K562 (cell line): ENCODE data around the gene MAZ. TPM values are rescaled to one million over a fixed set of nuclear protein-coding genes. Genes with fewer than 3 reads are reported as not detected.

Experiments
- ATAC-seq: fragments of 200-7000 bp; cut with Tn5 transposase; 3 replicates; pipeline ENCODE4 v1.9.1; 2020; ENCODE audit warnings: moderate library complexity
- BruUV-seq: library from RNA; stranded (reverse); fragments of 400-500 nt; replicated peaks from 2 replicates; lab custom pipeline; 2021; lab: Mats Ljungman, UMichigan
- CTCF ChIA-PET: fragments of 300-600 bp; formaldehyde crosslinking; extraction: SDS; loops from one replicate; lab custom pipeline; 2021; ENCODE audit warnings: low intra/inter-chr PET ratio; lab: Yijun Ruan, JAX
- POLR2A ChIA-PET: fragments of 300-600, 350-650 bp; sonication (Branson Sonifier 250); formaldehyde crosslinking; extraction: SDS; loops from one replicate; lab custom pipeline; 2021; ENCODE audit warnings: antibody characterized with exemption, inconsistent platforms; lab: Yijun Ruan, JAX
- DNase-seq, 4 experiments: peaks; one replicate each; pipeline versions ENCODE4 v3.0.0 to v3.0.0-alpha.2; 2011 to 2018; ENCODE audit warnings: low spot score in 3 of 4, mixed read lengths in 3 of 4; ENCODE audit errors: extremely low read depth in 1 of 4
- FAIRE-seq: peaks from 2 replicates; lab custom pipeline; 2011; peaks lifted over from hg19 to GRCh38; lab: Jason Lieb, UNC
- H2AFZ ChIP-seq: 2 replicates; pipeline ENCODE4 v1.6.0; 2011; ENCODE audit warnings: low read depth, low read length, control low read depth, inconsistent platforms
- H3K27ac ChIP-seq: fragments of 200-600 bp; 3 replicates; pipeline ENCODE4 v1.8.0; 2011; ENCODE audit warnings: low read depth, mild to moderate bottlenecking, control low read depth, inconsistent platforms, low read length, moderate library complexity, mixed read lengths; ENCODE audit errors: extremely low read depth
- H3K27me3 ChIP-seq, 2 experiments: fragments of 300-600 bp in 1 of 2; 2 replicates in 1 of 2; 3 replicates in 1 of 2; pipeline versions ENCODE4 v1.6.0 to v1.8.0; 2011; ENCODE audit warnings: inconsistent platforms in 2 of 2, low read length in 2 of 2, mild to moderate bottlenecking in 1 of 2, mixed read lengths in 1 of 2, moderate library complexity in 1 of 2; ENCODE audit not compliant: control insufficient read depth in 2 of 2, insufficient read depth in 2 of 2
- H3K36me3 ChIP-seq: fragments of 300-600 bp; 3 replicates; pipeline ENCODE4 v1.8.0; 2011; ENCODE audit warnings: mild to moderate bottlenecking, low read length, inconsistent platforms; ENCODE audit not compliant: control insufficient read depth, insufficient read depth
- H3K4me1 ChIP-seq, 2 experiments: fragments of 200-600 bp in 1 of 2; replicated peaks in 1 of 2; 2 replicates in 1 of 2; 3 replicates in 1 of 2; pipeline versions ENCODE4 v1.5.1 to v1.8.0; 2011; ENCODE audit warnings: inconsistent platforms in 2 of 2, low read length in 2 of 2, mild to moderate bottlenecking in 1 of 2, mixed read lengths in 1 of 2, moderate library complexity in 1 of 2; ENCODE audit not compliant: control insufficient read depth in 2 of 2, insufficient read depth in 2 of 2
- H3K4me2 ChIP-seq: 2 replicates; pipeline ENCODE4 v1.6.1; 2011; ENCODE audit warnings: low read length, control low read depth, inconsistent platforms, mixed read lengths; ENCODE audit not compliant: insufficient read depth
- H3K4me3 ChIP-seq: fragments of 200-600 bp; sonication (generic), shearing (Covaris generic); 2 replicates; pipeline ENCODE4 v1.5.1; 2016; ENCODE audit warnings: control low read depth, inconsistent platforms
- H3K79me2 ChIP-seq: fragments of 200-600 bp; 3 replicates; pipeline ENCODE4 v1.8.0; 2011; ENCODE audit warnings: low read length, inconsistent platforms; ENCODE audit not compliant: control insufficient read depth, insufficient read depth
- H3K9ac ChIP-seq, 2 experiments: 2 replicates each; pipeline versions ENCODE4 v1.6.0 to v1.6.1; 2011; ENCODE audit warnings: low read depth in 2 of 2, low read length in 2 of 2, control low read depth in 1 of 2, inconsistent platforms in 1 of 2, mild to moderate bottlenecking in 1 of 2, mixed read lengths in 1 of 2; ENCODE audit not compliant: insufficient read depth in 1 of 2
- H3K9me1 ChIP-seq: one replicate; pipeline ENCODE4 v1.6.0; 2011; ENCODE audit warnings: inconsistent platforms, mild to moderate bottlenecking, low read length, moderate library complexity; ENCODE audit not compliant: control insufficient read depth, insufficient read depth
- H3K9me3 ChIP-seq: replicated peaks from 2 replicates; pipeline ENCODE4 v1.5.1; 2011; ENCODE audit warnings: low read depth, low read length, inconsistent platforms; ENCODE audit not compliant: control insufficient read depth, insufficient read depth
- H4K20me1 ChIP-seq: replicated peaks from 2 replicates; pipeline ENCODE4 v1.6.1; 2011; ENCODE audit warnings: low read length, inconsistent platforms, mixed read lengths; ENCODE audit not compliant: control insufficient read depth, insufficient read depth
- ATF3 ChIP-seq, 2 experiments: fragments of 450-650 bp in 1 of 2; sonication (generic) in 1 of 2; formaldehyde crosslinking in 1 of 2; IDR thresholded peaks in 1 of 2; conservative IDR thresholded peaks in 1 of 2; 2 replicates each; pipeline versions ENCODE4 v1.6.1 to v1.8.1; 2016 to 2023; ENCODE audit warnings: mild to moderate bottlenecking in 2 of 2, moderate library complexity in 2 of 2, inconsistent platforms in 1 of 2, missing genetic modification reagents in 1 of 2
- CCAR2 ChIP-seq: fragments of 200-400 bp; formaldehyde crosslinking; IDR thresholded peaks from 2 replicates; pipeline ENCODE4 v1.6.1; 2017; ENCODE audit warnings: mild to moderate bottlenecking, low read depth, low read length
- ETS1 ChIP-seq: conservative IDR thresholded peaks from 2 replicates; pipeline ENCODE4 v1.6.1; 2011; ENCODE audit warnings: low read depth, mild to moderate bottlenecking, low read length; ENCODE audit not compliant: control insufficient read depth
- EWSR1 ChIP-seq: fragments of 450-650 bp; IDR thresholded peaks from 2 replicates; pipeline ENCODE4 v1.6.1; 2018; ENCODE audit warnings: borderline replicate concordance, mild to moderate bottlenecking, low read depth, moderate library complexity; ENCODE audit not compliant: partially characterized antibody
- FOSL1 ChIP-seq: fragments of 200-800 bp; sonication (Bioruptor generic); conservative IDR thresholded peaks from 2 replicates; pipeline ENCODE4 v1.6.1; 2016; ENCODE audit warnings: missing genetic modification characterization, missing compliant biosample characterization
- HMBOX1 ChIP-seq: sonication (generic); IDR thresholded peaks from 2 replicates; pipeline ENCODE4 v1.6.1; 2016
- KHSRP ChIP-seq: fragments of 450-650 bp; IDR thresholded peaks from 2 replicates; pipeline ENCODE4 v1.6.1; 2017
- NFATC3 ChIP-seq: fragments of 450-650 bp; IDR thresholded peaks from 2 replicates; pipeline ENCODE4 v1.6.1; 2017; ENCODE audit warnings: mild to moderate bottlenecking
- POLR2A ChIP-seq: fragments of 450-650 bp; conservative IDR thresholded peaks from 2 replicates; pipeline ENCODE4 v1.6.1; 2016
- PRDM10 ChIP-seq: fragments of 450-650 bp; IDR thresholded peaks from 2 replicates; pipeline ENCODE4 v1.6.1; 2018; ENCODE audit not compliant: partially characterized antibody
- RAD51 ChIP-seq: fragments of 450-650 bp; IDR thresholded peaks from 2 replicates; pipeline ENCODE4 v1.7.1; 2016; ENCODE audit warnings: low read depth, mild to moderate bottlenecking, borderline replicate concordance
- SRF ChIP-seq, 2 experiments: fragments of 250-450, 450-650 bp in 1 of 2; sonication (Bioruptor Pico) in 1 of 2; sonication (generic) in 1 of 2; formaldehyde crosslinking; IDR thresholded peaks; 2 replicates each; pipeline versions ENCODE4 v1.5.0 to v1.5.1; 2020 to 2022; ENCODE audit warnings: mild to moderate bottlenecking in 1 of 2, missing genetic modification reagents in 1 of 2
- ZNF121 ChIP-seq: sonication (generic); formaldehyde crosslinking; conservative IDR thresholded peaks from 2 replicates; pipeline ENCODE4 v1.8.0; 2022; ENCODE audit warnings: missing genetic modification reagents
- ZNF146 ChIP-seq: IDR thresholded peaks from one replicate; pipeline ENCODE4 v1.6.1; 2018; ENCODE audit warnings: missing compliant biosample characterization; ENCODE audit not compliant: unreplicated experiment
- ZNF431 ChIP-seq: sonication (generic); formaldehyde crosslinking; IDR thresholded peaks from 2 replicates; pipeline ENCODE4 v1.8.0; 2022; ENCODE audit warnings: mild to moderate bottlenecking, missing genetic modification reagents
- WGBS: fragments of 100-300 bp; shearing (Covaris generic); methylation state at CpG from one replicate; pipeline ENCODE4 v1.1.6; 2016; ENCODE audit warnings: low coverage, mixed read lengths; ENCODE audit not compliant: insufficient coverage; ENCODE audit errors: missing lambda C conversion rate; 5-methylcytosine and 5-hydroxymethylcytosine counted together
- in situ Hi-C: fragments of 300-500 bp; cut with MboI; formaldehyde crosslinking; loops from 4 replicates; pipeline ENCODE4 v1.15.0; 2018; ENCODE audit warnings: inconsistent platforms, mixed read lengths
- intact Hi-C: fragments of 100-400 bp; cut with micrococcal nuclease; formaldehyde crosslinking; loops from 2 replicates; pipeline ENCODE4 v1.14.2; 2022
- polyA plus RNA-seq, 8 experiments: library from polyadenylated mRNA; depleted of rRNA in 4 of 8; stranded (reverse) in 5 of 8; unstranded in 3 of 8; fragments of >200 nt; fragmentation: Nextera tagmentation in 2 of 8; fragmentation: Illumina TruSeq in 1 of 8; extraction: Ambion mirVana in 2 of 8; extraction: Trizol in 1 of 8; gene quantifications; 2 replicates each; pipeline versions ENCODE4 v1.2.1 to v1.2.3, GENCODE V29; 2011 to 2014; ENCODE audit warnings: inconsistent platforms in 1 of 8, missing spikeins in 1 of 8
- total RNA-seq, 7 experiments: library from RNA; depleted of rRNA in 6 of 7; stranded (reverse); fragments of >200 nt in 6 of 7; fragmentation: Illumina TruSeq in 2 of 7; extraction: Trizol in 2 of 7; gene quantifications; 2 replicates each; pipeline versions ENCODE4 v1.2.1 to v1.2.3, GENCODE V29; 2011 to 2021; ENCODE audit warnings: low replicate concordance in 1 of 7

The MAZ gene
- total and polyA plus RNA-seq, 9 of the 15 experiments (the other 6 are each of a cell fraction or from before 2014, with no cell fraction given): 45.4 to 532 (median 250) TPM

GRCh38 chr16:29775742-29776408, 30.5 kb upstream of the MAZ start:
- POLR2A ChIA-PET: interaction anchor here (1.0 kb wide), 1 partner anchor 14 kb away, joined by 3 read pairs; no protein-coding TSS in a partner anchor
- TF ChIP-seq HMBOX1: peak; percentile 78; the same call in 1 of the 2 replicates
- peak in 1 of 2 experiments; percentile 32; a peak in 1 of 4 replicates for TF ChIP-seq SRF (CRISPR knock-in tag; IDR thresholded peaks at IDR 0.05)
- no peak for TF ChIP-seq CCAR2
- TF ChIP-seq EWSR1: no peak
- TF ChIP-seq POLR2A: no peak
- TF ChIP-seq KHSRP: no peak
- no peak for TF ChIP-seq ZNF431 (CRISPR knock-in tag)
- TF ChIP-seq ATF3 (IDR thresholded peaks at IDR 0.05): peak; percentile 90
- TF ChIP-seq ATF3 (CRISPR knock-in tag; conservative IDR thresholded peaks at IDR 0.05): no peak
- no peak for TF ChIP-seq NFATC3
- TF ChIP-seq FOSL1 (tag): peak; percentile 88
- TF ChIP-seq ETS1: no peak
- peak; percentile 68 for TF ChIP-seq PRDM10
- no peak for TF ChIP-seq ZNF146 (CRISPR knock-in tag)
- TF ChIP-seq ZNF121: 0 out of 2 replicates have a peak, but pooled peaks have one; percentile 25
- no peak for TF ChIP-seq RAD51

More at GRCh38 chr16:29775742-29776408, 30.5 kb upstream of the MAZ start:
- DNase-seq (peak; percentile 38 to 54 (median 50)), FAIRE-seq (peak; percentile 72), ATAC-seq (peak; percentile 71)
- in situ Hi-C loops (no loop called here), intact Hi-C loops (no loop called here)
- Histone ChIP-seq H3K4me1 (peaks cover 0 to 2% of the 10 kb centered on the region in 2 experiments; a peak in 2 of 5 replicates), H3K27me3 (peaks cover 22 to 33% of the 10 kb centered on the region in 2 experiments; a peak in 4 of 5 replicates), H3K9me3 (no peaks in the 10 kb centered on the region), H3K4me2 (no peak overlapping the region), H3K9me1 (no peaks in the 10 kb centered on the region), H3K4me3 (no peak overlapping the region), H2AFZ (no peak overlapping the region), H3K79me2 (no peaks in the 10 kb centered on the region), H3K9ac (no peak overlapping the region), H3K27ac (no peak overlapping the region), H4K20me1 (0 out of 2 replicates have a peak, but pooled peaks cover 3% of the 10 kb centered on the region), H3K36me3 (no peaks in the 10 kb centered on the region)
- CTCF ChIA-PET: no interaction called here
- 14% methylated on average over 4 of the region's 4 CpGs for WGBS
- BruUV-seq: no TSS peak
